ENCODE results near the gene GMPPA.

- TF ChIP-seq CTCF (IDR thresholded peaks at IDR 0.05; ENCODE audit: low read depth, low read length) (no peak), MAX (IDR thresholded peaks at IDR 0.05; ENCODE audit: low read depth, low read length) (no peak), POLR2A (IDR thresholded peaks at IDR 0.05; ENCODE audit: extremely low read depth, insufficient read length) (no peak), MYC (IDR thresholded peaks at IDR 0.05; ENCODE audit: low read depth, low read length) (no peak)
These were observed 49.1 kb upstream of the GMPPA start for GRCh38 chr2:219449609-219450008.
